H1 (cell line): Measurements from ENCODE around the gene ANO2. TPM values are rescaled to one million over a fixed set of nuclear protein-coding genes. Genes with fewer than 3 reads are reported as not detected.

ENCODE experiments used
- CTCF ChIA-PET: fragments of 300-600 bp; sonication (Branson Sonifier 250); formaldehyde crosslinking; loops from one replicate; lab custom pipeline; 2021; ENCODE audit not compliant: partially characterized antibody; lab: Charles Lee
- POLR2A ChIA-PET: fragments of 300-600 bp; sonication (Branson Sonifier 250); formaldehyde crosslinking; loops from one replicate; lab custom pipeline; 2021; ENCODE audit warnings: inconsistent platforms; ENCODE audit not compliant: partially characterized antibody; lab: Charles Lee
- DNase-seq, 2 experiments: peaks; one replicate each; pipeline versions ENCODE4 v3.0.0 to v3.0.0-alpha.2; 2010 to 2022; ENCODE audit warnings: low spot score in 2 of 2, low read depth in 1 of 2, mixed read lengths in 1 of 2
- FAIRE-seq: peaks from 2 replicates; lab custom pipeline; 2011; peaks lifted over from hg19 to GRCh38; lab: Jason Lieb, UNC
- H2AFZ ChIP-seq: 2 replicates; pipeline ENCODE4 v1.8.1; 2012; ENCODE audit warnings: low read length, inconsistent platforms
- H2AK5ac ChIP-seq: 2 replicates; pipeline ENCODE4 v1.6.1; 2013; ENCODE audit warnings: low read depth, low read length
- H2BK120ac ChIP-seq: replicated peaks from 2 replicates; pipeline ENCODE3; 2013; ENCODE audit warnings: low read depth, low read length, inconsistent platforms
- H2BK12ac ChIP-seq: 2 replicates; pipeline ENCODE4 v1.6.1; 2013; ENCODE audit warnings: low read depth, low read length
- H2BK15ac ChIP-seq: 2 replicates; pipeline ENCODE4 v1.6.1; 2013; ENCODE audit warnings: low read length
- H2BK20ac ChIP-seq: 2 replicates; pipeline ENCODE4 v1.6.1; 2013; ENCODE audit warnings: low read length
- H2BK5ac ChIP-seq: 2 replicates; pipeline ENCODE4 v1.6.1; 2013; ENCODE audit warnings: low read depth, low read length
- H3K14ac ChIP-seq: 2 replicates; pipeline ENCODE4 v1.6.1; 2013; ENCODE audit warnings: inconsistent platforms; ENCODE audit not compliant: insufficient read length
- H3K18ac ChIP-seq: 2 replicates; pipeline ENCODE4 v1.6.1; 2013; ENCODE audit warnings: low read length; ENCODE audit errors: extremely low read depth
- H3K23ac ChIP-seq: 2 replicates; pipeline ENCODE4 v1.6.1; 2013; ENCODE audit warnings: inconsistent platforms; ENCODE audit not compliant: insufficient read length
- H3K23me2 ChIP-seq: 2 replicates; pipeline ENCODE4 v1.6.1; 2013; ENCODE audit warnings: low read depth, low read length
- H3K27ac ChIP-seq: 2 replicates; pipeline ENCODE4 v1.6.1; 2011; ENCODE audit warnings: low read depth, low read length, inconsistent platforms
- H3K27me3 ChIP-seq, 4 experiments: replicated peaks in 1 of 4; 1 replicate in 1 of 4; 2 replicates in 3 of 4; pipeline versions ENCODE4 v1.6.1 to v1.8.1; 2011 to 2013; ENCODE audit warnings: low read length in 3 of 4, mild to moderate bottlenecking in 3 of 4, inconsistent platforms in 2 of 4, mixed read lengths in 2 of 4, moderate library complexity in 1 of 4; ENCODE audit not compliant: control insufficient read depth in 3 of 4, insufficient read depth in 3 of 4; ENCODE audit errors: extremely low read depth in 1 of 4
- H3K36me3 ChIP-seq, 4 experiments: 2 replicates each; pipeline versions ENCODE4 v1.6.1 to v1.8.1; 2011 to 2013; ENCODE audit warnings: mild to moderate bottlenecking in 4 of 4, low read length in 3 of 4, moderate library complexity in 2 of 4, control low read depth in 1 of 4, inconsistent platforms in 1 of 4; ENCODE audit not compliant: insufficient read depth in 4 of 4, control insufficient read depth in 2 of 4
- H3K4ac ChIP-seq: replicated peaks from 2 replicates; pipeline ENCODE3; 2013; ENCODE audit warnings: low read length, low read depth, mixed read lengths, inconsistent platforms; ENCODE audit not compliant: insufficient read length
- H3K4me1 ChIP-seq, 4 experiments: replicated peaks in 1 of 4; 1 replicate in 1 of 4; 2 replicates in 3 of 4; pipeline versions ENCODE4 v1.6.1 to v1.8.1; 2011 to 2013; ENCODE audit warnings: low read length in 3 of 4, inconsistent platforms in 2 of 4, mixed read lengths in 1 of 4; ENCODE audit not compliant: insufficient read depth in 4 of 4, control insufficient read depth in 3 of 4
- H3K4me2 ChIP-seq, 2 experiments: 2 replicates each; pipeline versions ENCODE4 v1.6.1 to v1.8.1; 2011 to 2013; ENCODE audit warnings: low read depth in 2 of 2, low read length in 2 of 2, control low read depth in 1 of 2, inconsistent platforms in 1 of 2, mild to moderate bottlenecking in 1 of 2; ENCODE audit not compliant: insufficient read depth in 1 of 2
- H3K4me3 ChIP-seq, 4 experiments: fragments of 200-600, 300-600 bp in 1 of 4; sonication (generic), shearing (Covaris generic), sonication (Bioruptor Twin) in 1 of 4; 2 replicates each; pipeline versions ENCODE4 v1.5.1 to v1.8.1; 2011 to 2016; ENCODE audit warnings: low read length in 4 of 4, low read depth in 3 of 4, control low read depth in 2 of 4, inconsistent platforms in 2 of 4, mild to moderate bottlenecking in 2 of 4, mixed read lengths in 1 of 4, moderate library complexity in 1 of 4; ENCODE audit not compliant: insufficient read depth in 2 of 4; ENCODE audit errors: extremely low read depth in 1 of 4
- H3K56ac ChIP-seq: replicated peaks from 2 replicates; pipeline ENCODE3; 2013; ENCODE audit warnings: low read depth, mild to moderate bottlenecking, mixed read lengths, low read length, inconsistent platforms; ENCODE audit not compliant: insufficient read length
- H3K79me1 ChIP-seq: 2 replicates; pipeline ENCODE4 v1.6.1; 2013; ENCODE audit warnings: low read depth, low read length, control low read depth
- H3K79me2 ChIP-seq, 2 experiments: 2 replicates each; pipeline versions ENCODE4 v1.6.1 to v1.8.1; 2012 to 2013; ENCODE audit warnings: low read length in 2 of 2, mild to moderate bottlenecking in 2 of 2, inconsistent platforms in 1 of 2; ENCODE audit not compliant: insufficient read depth in 2 of 2, control insufficient read depth in 1 of 2
- H3K9ac ChIP-seq, 4 experiments: replicated peaks in 1 of 4; 1 replicate in 1 of 4; 2 replicates in 3 of 4; pipeline versions ENCODE4 v1.6.1 to v1.8.1; 2011 to 2013; ENCODE audit warnings: low read depth in 3 of 4, low read length in 3 of 4, control low read depth in 2 of 4, mild to moderate bottlenecking in 2 of 4, moderate library complexity in 2 of 4, inconsistent platforms in 1 of 4; ENCODE audit errors: extremely low read depth in 1 of 4
- H3K9me3 ChIP-seq, 2 experiments: 2 replicates each; pipeline versions ENCODE4 v1.6.1 to v1.8.1; 2012 to 2013; ENCODE audit warnings: mild to moderate bottlenecking in 2 of 2, moderate library complexity in 2 of 2, control low read depth in 1 of 2, inconsistent platforms in 1 of 2, low read depth in 1 of 2, low read length in 1 of 2, mixed read lengths in 1 of 2; ENCODE audit not compliant: insufficient read depth in 2 of 2
- H4K20me1 ChIP-seq, 2 experiments: replicated peaks in 1 of 2; 2 replicates each; pipeline versions ENCODE3 to v1.8.1; 2011 to 2013; ENCODE audit warnings: inconsistent platforms in 2 of 2, low read length in 2 of 2, mild to moderate bottlenecking in 1 of 2; ENCODE audit not compliant: insufficient read depth in 2 of 2, control insufficient read depth in 1 of 2
- H4K5ac ChIP-seq: 2 replicates; pipeline ENCODE4 v1.6.1; 2013; ENCODE audit warnings: low read length, low read depth, mixed read lengths, inconsistent platforms; ENCODE audit not compliant: insufficient read length
- H4K8ac ChIP-seq: 2 replicates; pipeline ENCODE4 v1.8.0; 2013; ENCODE audit warnings: mild to moderate bottlenecking, moderate library complexity, low read length, inconsistent platforms; ENCODE audit not compliant: insufficient read depth; ENCODE audit errors: extremely low read depth
- H4K91ac ChIP-seq: replicated peaks from 2 replicates; pipeline ENCODE3; 2013; ENCODE audit warnings: low read length, mixed read lengths, inconsistent platforms; ENCODE audit not compliant: insufficient read length
- CEBPB ChIP-seq: IDR thresholded peaks from 2 replicates; pipeline ENCODE4 v1.6.1; 2012; ENCODE audit warnings: low read depth, low read length
- FOSL1 ChIP-seq: IDR thresholded peaks from 2 replicates; pipeline ENCODE4 v1.6.1; 2011; ENCODE audit warnings: mild to moderate bottlenecking, low read depth, low read length, moderate library complexity; ENCODE audit not compliant: insufficient read depth
- KDM1A ChIP-seq: fragments of 200-600, 300-600 bp; sonication (generic); IDR thresholded peaks from 2 replicates; pipeline ENCODE4 v1.7.1; 2016; ENCODE audit warnings: mild to moderate bottlenecking, low read length, borderline replicate concordance
- NANOG ChIP-seq: IDR thresholded peaks from 2 replicates; pipeline ENCODE4 v1.6.1; 2011; ENCODE audit warnings: low read length, low read depth, mild to moderate bottlenecking, inconsistent platforms; ENCODE audit not compliant: insufficient read depth, poor library complexity, severe bottlenecking
- NRF1 ChIP-seq: IDR thresholded peaks from 2 replicates; pipeline ENCODE4 v1.6.1; 2011; ENCODE audit warnings: mild to moderate bottlenecking, low read depth, low read length, improper control_type of control experiment
- RXRA ChIP-seq: IDR thresholded peaks from 2 replicates; pipeline ENCODE4 v1.6.1; 2011; ENCODE audit warnings: low read depth, mild to moderate bottlenecking, low read length, moderate library complexity; ENCODE audit not compliant: insufficient read depth
- SIX5 ChIP-seq: IDR thresholded peaks from 2 replicates; pipeline ENCODE4 v1.6.1; 2011; ENCODE audit warnings: mild to moderate bottlenecking, low read depth, low read length
- WGBS, 2 experiments: shearing (Covaris generic) in 1 of 2; methylation state at CpG; one replicate each; pipeline versions ENCODE4 v1.1.6 to v1.1.7; 2013 to 2015; ENCODE audit warnings: low lambda C conversion rate in 2 of 2, mixed read lengths in 2 of 2, inconsistent platforms in 1 of 2, low coverage in 1 of 2, missing lambda C conversion rate in 1 of 2; ENCODE audit not compliant: insufficient replicate concordance in 2 of 2, insufficient coverage in 1 of 2, insufficient read length in 1 of 2; ENCODE audit errors: extremely low coverage in 1 of 2, missing lambda C conversion rate in 1 of 2; 5-methylcytosine and 5-hydroxymethylcytosine counted together
- polyA plus RNA-seq, 7 experiments: library from polyadenylated mRNA; depleted of rRNA in 3 of 7; stranded (reverse) in 5 of 7; unstranded in 2 of 7; fragments of >200 nt in 5 of 7; fragments of 200-250 nt in 2 of 7; gene quantifications; 1 replicate in 5 of 7; 2 replicates in 1 of 7; 4 replicates in 1 of 7; pipeline versions ENCODE4 v1.2.1 to v1.2.3, GENCODE V29; 2011 to 2013; ENCODE audit warnings: missing spikeins in 2 of 7, mixed read lengths in 2 of 7
- total RNA-seq: library from RNA; stranded (reverse); fragmentation: NEBNext Ultra II Directional; extraction: Animal tissue kit (Norgen Biotek cat#: 25700); gene quantifications from 2 replicates; pipeline ENCODE4 v1.2.1, GENCODE V29; 2021
- TF ChIP-seq, protein P1 (sequence below): IDR thresholded peaks from 2 replicates; pipeline ENCODE4 v1.6.1; 2011; ENCODE audit warnings: low read depth, mild to moderate bottlenecking, low read length; ENCODE audit not compliant: insufficient read depth

ANO2 gene
- total and polyA plus RNA-seq, 2 of the 8 experiments (the other 6 are each of a cell fraction or from before 2014, with no cell fraction given): 1.9 to 5.5 TPM

DNA sequence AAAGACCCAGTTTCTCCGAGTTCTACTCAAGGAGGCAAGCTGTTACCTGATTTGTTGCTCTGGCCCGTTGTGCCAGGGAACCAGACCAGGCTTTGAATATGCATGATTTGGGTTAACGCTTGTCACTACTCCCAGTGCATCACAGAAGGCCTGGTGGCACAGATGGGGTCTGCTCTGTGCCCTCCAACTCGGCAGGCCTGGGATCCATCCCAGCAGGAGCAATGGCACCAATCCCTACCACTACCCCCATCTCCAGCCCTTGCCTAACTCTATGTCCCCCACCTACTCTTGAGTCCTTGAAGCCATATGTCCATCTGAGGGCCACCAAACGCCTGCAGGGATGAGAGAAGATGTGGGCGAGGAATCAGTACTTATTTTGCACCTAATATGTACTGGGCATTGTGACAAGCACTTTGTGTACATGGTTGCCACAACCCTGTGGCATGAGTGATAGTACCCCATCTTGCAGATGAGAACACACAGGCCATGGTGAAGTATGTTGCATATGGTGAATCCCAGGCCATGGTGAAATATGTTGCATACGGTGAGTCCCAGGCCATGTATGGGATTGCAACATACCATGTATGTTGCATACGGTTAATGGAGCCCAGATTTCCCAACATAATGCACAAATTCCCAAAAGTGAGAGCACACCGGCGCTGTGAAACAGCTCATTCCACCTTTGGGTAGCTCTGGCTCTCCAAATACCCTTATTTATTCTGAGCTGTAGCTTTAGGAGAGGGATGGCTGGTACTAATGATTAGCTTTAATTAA, 410.4 kb downstream of the ANO2 start:
- WGBS, 2 experiments: 90% methylated on average over 10 of the region's 10 CpGs; no CpG with 5 or more reads in 1 of the 2 experiments

More for the DNA sequence above, 410.4 kb downstream of the ANO2 start:
- no peak overlapping the region for H3K23ac ChIP-seq
- no peak overlapping the region for H3K18ac ChIP-seq
- no peak overlapping the region for H3K4me2 ChIP-seq
- no peaks in the 10 kb centered on the region for H3K79me2 ChIP-seq
- H2AK5ac ChIP-seq: no peak overlapping the region
- no peaks in the 10 kb centered on the region for H3K36me3 ChIP-seq
- H4K8ac ChIP-seq: no peak overlapping the region
- POLR2A ChIA-PET: no interaction called here
- H3K79me1 ChIP-seq: no peaks in the 10 kb centered on the region
- H3K4ac ChIP-seq: no peak overlapping the region
- DNase-seq (no peak), FAIRE-seq (no peak)
- no peak overlapping the region; a peak in 1 of 7 replicates for H3K9ac ChIP-seq
- H3K4me3 ChIP-seq: no peak overlapping the region
- no peak overlapping the region for H2AFZ ChIP-seq
- no peak overlapping the region for H2BK5ac ChIP-seq
- H3K23me2 ChIP-seq: no peaks in the 10 kb centered on the region
- H4K20me1 ChIP-seq: no peaks in the 10 kb centered on the region
- H2BK20ac ChIP-seq: no peak overlapping the region
- H4K91ac ChIP-seq: no peak overlapping the region
- H3K9me3 ChIP-seq: no peaks in the 10 kb centered on the region
- H3K56ac ChIP-seq: no peak overlapping the region
- H3K27me3 ChIP-seq: peaks cover 0 to 2% (median 0%) of the 10 kb centered on the region in 4 experiments; a peak in 2 of 7 replicates
- TF ChIP-seq FOSL1 (no peak), RXRA (no peak), SIX5 (no peak), NANOG (no peak), NRF1 (no peak), CEBPB (no peak), KDM1A (no peak)
- TF ChIP-seq, protein P1, sequence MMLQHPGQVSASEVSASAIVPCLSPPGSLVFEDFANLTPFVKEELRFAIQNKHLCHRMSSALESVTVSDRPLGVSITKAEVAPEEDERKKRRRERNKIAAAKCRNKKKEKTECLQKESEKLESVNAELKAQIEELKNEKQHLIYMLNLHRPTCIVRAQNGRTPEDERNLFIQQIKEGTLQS: no peak
- peaks cover 0 to 10% (median 2%) of the 10 kb centered on the region in 4 experiments; a peak in 2 of 7 replicates for H3K4me1 ChIP-seq
- H2BK15ac ChIP-seq: no peak overlapping the region
- no peak overlapping the region for H3K27ac ChIP-seq
- no peak overlapping the region for H4K5ac ChIP-seq
- no peak overlapping the region for H2BK12ac ChIP-seq
- no peak overlapping the region for H2BK120ac ChIP-seq
- no peak overlapping the region for H3K14ac ChIP-seq
- CTCF ChIA-PET: interaction anchor here (1.0 kb wide), 1 partner anchor 10 kb away, joined by 3 read pairs; no protein-coding TSS in a partner anchor
